GM19395 (cell line): Measurements from ENCODE around the gene LMNB1.

ENCODE experiments used
- ATAC-seq: cut with Tn5 transposase; IDR thresholded peaks from one replicate; pipeline ENCODE4 v1.9.1; 2021; ENCODE audit warnings: mild to moderate bottlenecking, moderate library complexity; ENCODE audit not compliant: unreplicated experiment

LMNB1 gene

GRCh38 chr5:126884269-126884819 lies 107.4 kb downstream of the LMNB1 start:
- no peak for ATAC-seq
